Activated naive CD8-positive, alpha-beta T cell treated with anti-CD3 and anti-CD28 coated beads, Interleukin-2, amount 50 U/mL, for 24 hours (primary cell): ENCODE measurements around the gene PDX1.
A peak's percentile ranks its signal among the peaks of the same experiment; 100 is the strongest.
"Not testable (repeated sequence)": the region's sequence is repeated elsewhere in the genome, so short reads cannot be mapped to it uniquely, and the experiment has no call there.

ENCODE experiments used
- ATAC-seq: fragments of 150-1000 bp; cut with Tn5 transposase; one replicate; pipeline ENCODE4 v1.10.0; 2021
- DNase-seq: peaks from one replicate; pipeline ENCODE4 v3.0.0; 2021
- H3K27ac Mint-ChIP-seq: one replicate; pipeline ENCODE4 v1.8.0; 2021; ENCODE audit warnings: mild to moderate bottlenecking, mixed read lengths
- H3K27me3 Mint-ChIP-seq: one replicate; pipeline ENCODE4 v1.8.0; 2021; ENCODE audit warnings: mixed read lengths
- H3K36me3 Mint-ChIP-seq: one replicate; pipeline ENCODE4 v1.8.0; 2021; ENCODE audit warnings: low read depth, mixed read lengths
- H3K4me1 Mint-ChIP-seq: one replicate; pipeline ENCODE4 v1.8.0; 2021; ENCODE audit warnings: mixed read lengths
- H3K4me3 Mint-ChIP-seq: one replicate; pipeline ENCODE4 v1.8.0; 2021; ENCODE audit warnings: mild to moderate bottlenecking, moderate library complexity, mixed read lengths
- H3K9me3 Mint-ChIP-seq: one replicate; pipeline ENCODE4 v1.8.0; 2021; ENCODE audit warnings: mixed read lengths

PDX1 gene

DNA sequence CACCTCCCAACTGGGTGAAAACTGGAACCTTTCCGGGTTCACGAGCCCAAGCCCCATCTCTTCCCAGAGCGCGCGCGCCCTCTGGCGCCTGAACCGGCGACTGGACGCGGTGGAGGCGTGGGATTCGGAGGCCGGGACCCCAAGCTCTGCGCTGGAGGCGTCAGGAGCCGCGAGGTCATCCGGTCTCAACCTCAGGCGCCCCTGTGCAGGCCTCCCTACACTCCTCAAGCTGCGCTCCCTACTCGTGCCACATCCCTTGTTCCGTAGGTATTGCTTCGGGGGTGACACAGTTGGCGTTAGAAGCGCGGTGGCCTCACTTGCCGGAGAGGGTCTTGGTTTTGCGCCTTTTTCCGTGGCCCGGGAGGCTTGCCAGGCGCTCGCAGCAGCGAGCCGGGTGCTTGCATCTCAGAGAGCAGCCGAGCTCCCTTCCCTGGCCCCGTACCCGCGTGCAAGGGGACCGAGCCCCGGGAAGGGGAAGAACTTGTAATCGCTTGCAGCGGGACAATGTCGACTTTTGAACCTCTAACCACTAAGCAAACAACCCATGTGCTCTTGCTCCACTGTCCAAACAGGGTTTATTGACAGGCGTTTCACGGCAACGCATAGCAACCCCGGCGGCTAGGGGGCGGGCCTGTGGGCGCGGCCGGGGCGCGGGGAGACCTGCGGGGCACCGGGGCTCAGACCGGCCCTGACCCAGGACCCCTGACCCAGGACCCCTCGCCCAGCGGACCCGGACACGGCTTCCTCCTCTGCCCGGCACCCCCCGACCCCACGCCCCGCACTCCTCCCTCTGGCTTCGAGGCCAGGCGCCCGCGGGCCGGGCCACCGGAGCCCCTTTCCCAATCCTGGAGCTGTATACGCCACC lies 40.8 kb downstream of the PDX1 start:
- ATAC-seq (peak; percentile 62), DNase-seq (peak; percentile 58)
- H3K27ac Mint-ChIP-seq: no peak overlapping the region
- H3K36me3 Mint-ChIP-seq: no peaks in the 10 kb centered on the region
- peak overlapping the region; percentile 21 for H3K4me3 Mint-ChIP-seq
- H3K9me3 Mint-ChIP-seq: no peaks in the 10 kb centered on the region
- H3K4me1 Mint-ChIP-seq: peaks cover 7% of the 10 kb centered on the region
- H3K27me3 Mint-ChIP-seq: peaks cover 82% of the 10 kb centered on the region

GRCh38 chr13:27961227-27962085 lies 41.7 kb downstream of the PDX1 start:
- Mint-ChIP-seq H3K27me3 (peaks cover 82% of the 10 kb centered on the region), H3K36me3 (no peaks in the 10 kb centered on the region), H3K4me1 (peaks cover 7% of the 10 kb centered on the region), H3K9me3 (no peaks in the 10 kb centered on the region), H3K4me3 (no peak overlapping the region), H3K27ac (no peak overlapping the region)
- DNase-seq (no peak), ATAC-seq (no peak)

GRCh38 chr13:27962128-27962841 lies 42.5 kb downstream of the PDX1 start:
- DNase-seq (no peak), ATAC-seq (no peak)
- no peak overlapping the region for H3K4me3 Mint-ChIP-seq
- no peaks in the 10 kb centered on the region for H3K36me3 Mint-ChIP-seq
- peaks cover 83% of the 10 kb centered on the region for H3K27me3 Mint-ChIP-seq
- H3K27ac Mint-ChIP-seq: no peak overlapping the region
- no peaks in the 10 kb centered on the region for H3K9me3 Mint-ChIP-seq
- H3K4me1 Mint-ChIP-seq: peaks cover 10% of the 10 kb centered on the region

DNA sequence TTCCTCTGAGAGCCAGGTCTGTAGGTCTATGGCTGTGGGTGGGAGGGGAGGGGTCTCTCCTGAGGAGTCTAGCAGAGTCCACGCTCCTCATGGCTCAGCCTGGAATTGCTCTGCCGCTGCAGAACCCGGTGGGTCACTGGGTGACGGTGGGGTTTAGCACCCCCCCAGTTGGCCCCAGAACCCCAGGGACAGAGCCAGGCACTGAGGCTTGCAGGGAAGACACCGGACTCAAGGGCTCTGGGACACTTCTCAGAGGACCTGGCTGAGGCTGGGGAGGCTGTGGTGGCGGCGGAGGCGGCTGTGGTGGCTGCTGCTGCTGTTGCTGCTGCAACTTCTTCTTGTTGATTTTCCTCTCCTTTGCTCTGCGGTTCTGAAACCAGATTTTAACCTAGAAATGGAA lies 43.2 kb downstream of the PDX1 start:
- DNase-seq: no peak
- H3K27me3 Mint-ChIP-seq: peaks cover 86% of the 10 kb centered on the region

DNA sequence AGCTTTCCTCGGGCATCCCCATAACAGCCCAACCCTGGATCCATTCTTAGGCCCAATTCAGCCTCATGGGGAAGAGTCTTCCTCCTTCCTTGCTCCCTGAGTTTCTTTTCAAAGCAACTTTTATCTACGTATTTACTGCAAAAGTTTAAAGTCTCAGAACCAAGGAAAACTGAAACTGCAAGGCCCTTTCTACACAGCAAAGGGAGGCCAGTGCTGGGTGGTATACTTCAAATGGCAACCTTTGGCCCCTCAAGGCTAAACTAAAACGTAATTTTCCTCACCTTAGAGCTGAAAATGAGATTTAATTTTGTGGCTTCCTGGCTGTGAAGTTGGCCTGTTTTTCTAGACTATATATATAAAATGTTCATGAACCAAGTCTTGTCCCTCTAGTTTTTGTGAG lies 43.7 kb downstream of the PDX1 start:
- no peaks in the 10 kb centered on the region for H3K36me3 Mint-ChIP-seq

More for the DNA sequence above, 43.2 kb downstream of the PDX1 start:
- Mint-ChIP-seq H3K4me1 (peaks cover 15% of the 10 kb centered on the region), H3K36me3 (no peaks in the 10 kb centered on the region), H3K27ac (no peak overlapping the region), H3K4me3 (no peak overlapping the region), H3K9me3 (no peaks in the 10 kb centered on the region)
- no peak for ATAC-seq

DNA sequence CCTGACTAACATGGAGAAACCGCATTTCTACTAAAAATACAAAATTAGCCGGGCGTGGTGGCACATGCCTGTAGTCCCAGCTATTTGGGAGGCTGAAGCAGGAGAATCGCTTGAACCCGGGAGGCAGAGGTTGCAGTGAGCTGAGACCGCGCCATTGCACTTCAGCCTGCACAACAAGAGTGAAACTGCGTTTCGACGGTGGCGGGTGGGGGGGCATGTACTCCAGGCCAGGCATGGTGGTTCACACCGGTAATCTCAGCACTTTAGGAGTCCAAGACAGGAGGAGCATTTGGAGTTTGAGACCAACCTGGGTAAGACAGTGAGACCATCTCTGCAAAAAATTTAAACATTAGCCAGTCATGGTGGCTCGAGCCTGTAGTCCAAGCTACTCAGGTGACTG lies 44.4 kb downstream of the PDX1 start:
- Mint-ChIP-seq H3K4me1 (peaks cover 18% of the 10 kb centered on the region), H3K27me3 (peaks cover 79% of the 10 kb centered on the region)
- not testable (repeated sequence) for H3K27ac Mint-ChIP-seq, H3K36me3 Mint-ChIP-seq, ATAC-seq, H3K9me3 Mint-ChIP-seq, H3K4me3 Mint-ChIP-seq, DNase-seq

More for the DNA sequence above, 43.7 kb downstream of the PDX1 start:
- no peak for ATAC-seq
- H3K27me3 Mint-ChIP-seq: peaks cover 83% of the 10 kb centered on the region
- no peak for DNase-seq
- peaks cover 16% of the 10 kb centered on the region for H3K4me1 Mint-ChIP-seq
- H3K4me3 Mint-ChIP-seq: no peak overlapping the region
- H3K27ac Mint-ChIP-seq: no peak overlapping the region
- no peaks in the 10 kb centered on the region for H3K9me3 Mint-ChIP-seq

- DNase-seq (no peak), ATAC-seq (no peak)
- Mint-ChIP-seq H3K36me3 (no peaks in the 10 kb centered on the region), H3K27ac (no peak overlapping the region), H3K27me3 (peaks cover 80% of the 10 kb centered on the region), H3K4me1 (peaks cover 20% of the 10 kb centered on the region), H3K4me3 (no peak overlapping the region), H3K9me3 (no peaks in the 10 kb centered on the region)
Measured at GRCh38 chr13:27964741-27965323, 45.0 kb downstream of the PDX1 start.

GRCh38 chr13:27965343-27965739 lies 45.5 kb downstream of the PDX1 start:
- Mint-ChIP-seq H3K36me3 (no peaks in the 10 kb centered on the region), H3K27me3 (peaks cover 77% of the 10 kb centered on the region), H3K27ac (no peak overlapping the region), H3K4me1 (peaks cover 17% of the 10 kb centered on the region), H3K4me3 (no peak overlapping the region), H3K9me3 (no peaks in the 10 kb centered on the region)
- ATAC-seq: no peak
- no peak for DNase-seq

GRCh38 chr13:27965740-27966640 lies 46.2 kb downstream of the PDX1 start:
- no peaks in the 10 kb centered on the region for H3K9me3 Mint-ChIP-seq
- peaks cover 81% of the 10 kb centered on the region for H3K27me3 Mint-ChIP-seq
- H3K36me3 Mint-ChIP-seq: no peaks in the 10 kb centered on the region
- H3K4me1 Mint-ChIP-seq: peaks cover 20% of the 10 kb centered on the region
- H3K4me3 Mint-ChIP-seq: no peak overlapping the region
- H3K27ac Mint-ChIP-seq: no peak overlapping the region
- no peak for ATAC-seq
- no peak for DNase-seq

GRCh38 chr13:27966641-27967202 lies 46.9 kb downstream of the PDX1 start:
- no peak overlapping the region for H3K27ac Mint-ChIP-seq
- H3K9me3 Mint-ChIP-seq: no peaks in the 10 kb centered on the region
- ATAC-seq (no peak), DNase-seq (no peak)
- H3K4me1 Mint-ChIP-seq: peaks cover 16% of the 10 kb centered on the region
- H3K36me3 Mint-ChIP-seq: no peaks in the 10 kb centered on the region
- peaks cover 81% of the 10 kb centered on the region for H3K27me3 Mint-ChIP-seq
- no peak overlapping the region for H3K4me3 Mint-ChIP-seq

GRCh38 chr13:27967203-27967735 lies 47.5 kb downstream of the PDX1 start:
- peaks cover 16% of the 10 kb centered on the region for H3K4me1 Mint-ChIP-seq
- no peaks in the 10 kb centered on the region for H3K36me3 Mint-ChIP-seq
- peaks cover 80% of the 10 kb centered on the region for H3K27me3 Mint-ChIP-seq
- no peaks in the 10 kb centered on the region for H3K9me3 Mint-ChIP-seq
- peak overlapping the region; percentile 54 for H3K4me3 Mint-ChIP-seq
- ATAC-seq: no peak
- no peak overlapping the region for H3K27ac Mint-ChIP-seq
- no peak for DNase-seq

DNA sequence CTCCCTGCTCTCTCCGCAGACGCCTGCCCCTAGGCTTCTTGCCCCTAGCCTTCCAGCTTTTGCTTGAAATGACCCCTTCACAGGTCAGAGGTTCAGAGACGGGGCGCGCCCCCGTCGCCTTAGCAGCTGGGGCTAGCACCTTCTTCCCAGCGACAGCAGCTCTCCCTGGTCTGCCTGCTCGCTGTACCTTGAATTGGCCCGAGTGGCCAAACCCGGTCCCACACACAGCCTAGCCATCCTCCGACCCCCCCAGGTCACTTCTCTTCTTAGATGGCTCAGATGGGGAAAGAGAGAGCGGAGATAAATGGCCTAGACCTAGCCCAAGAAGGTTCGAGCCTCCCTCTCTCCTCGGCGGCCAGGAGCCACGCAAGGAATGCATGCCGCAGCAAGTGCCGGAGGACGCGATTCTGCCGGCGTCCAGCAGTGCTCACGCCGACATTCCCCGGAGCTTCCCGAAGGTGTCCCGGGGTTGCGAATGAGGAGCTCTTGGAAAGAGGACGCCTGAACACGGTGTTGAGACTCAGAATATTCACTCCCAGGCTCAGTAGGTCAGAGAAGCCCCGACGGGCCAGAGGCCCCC lies 48.0 kb downstream of the PDX1 start:
- ATAC-seq: no peak
- Mint-ChIP-seq H3K9me3 (no peaks in the 10 kb centered on the region), H3K27ac (peak overlapping the region; percentile 42), H3K27me3 (peaks cover 79% of the 10 kb centered on the region), H3K4me3 (peak overlapping the region; percentile 54), H3K4me1 (peaks cover 16% of the 10 kb centered on the region), H3K36me3 (no peaks in the 10 kb centered on the region)
- DNase-seq: no peak
